ENCODE results near the gene RCCD1. TPM values are rescaled to one million over a fixed set of nuclear protein-coding genes. Genes with fewer than 3 reads are reported as not detected.

RCCD1 gene
- total and polyA plus RNA-seq, 2 donors: 5.0 to 11.0 TPM

DNA sequence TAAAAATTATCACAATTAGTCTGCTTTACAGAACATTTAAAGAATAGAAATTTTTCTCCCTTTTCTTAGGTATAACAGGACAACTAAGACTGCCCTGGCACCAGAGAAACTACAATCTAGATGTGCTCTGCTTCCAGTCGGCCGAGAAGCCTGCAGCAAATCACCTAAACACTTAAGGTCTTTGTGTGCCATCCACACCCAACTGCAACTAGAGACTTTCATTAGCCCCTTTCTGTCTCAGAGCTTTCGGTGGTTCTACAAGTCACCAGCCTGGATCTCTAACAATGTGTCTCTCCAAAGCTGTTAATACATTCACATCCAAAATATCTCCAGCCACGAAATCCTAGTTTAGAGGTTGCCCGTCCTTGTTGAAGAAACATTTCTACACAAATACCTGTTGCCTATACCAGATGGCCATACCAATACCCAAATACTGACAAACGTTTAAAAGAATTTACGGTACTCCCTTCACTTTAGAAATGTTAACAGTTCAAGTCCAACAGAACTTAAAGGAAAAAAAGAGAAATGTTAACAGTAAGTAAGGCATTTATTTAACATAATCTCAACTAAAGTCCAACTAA, 33.0 kb downstream of the RCCD1 start:
- peaks cover 17 to 28% of the 10 kb centered on the region in 2 donors for H3K36me3 ChIP-seq (ENCODE audit: control insufficient read depth in 2 of 2, insufficient read depth in 2 of 2, low read length in 1 of 2)
- no peaks in the 10 kb centered on the region for H3K27me3 ChIP-seq (ENCODE audit: control insufficient read depth in 2 of 2, insufficient read depth in 1 of 2, low read length in 1 of 2)
- H3K4me1 ChIP-seq (ENCODE audit: control insufficient read depth in 2 of 2, insufficient read depth in 2 of 2, low read length in 2 of 2): peaks cover 2 to 21% of the 10 kb centered on the region in 2 donors
- H3K27ac ChIP-seq (ENCODE audit: low read depth in 1 of 2, low read length in 1 of 2): no peak overlapping the region
- no peak for DNase-seq (ENCODE audit: low read depth in 6 of 9, low spot score in 9 of 9)
- H3K4me3 ChIP-seq (ENCODE audit: low read length in 2 of 2): no peak overlapping the region
- WGBS: 94% methylated on average over 7 of the region's 7 CpGs
- H3K9me3 ChIP-seq (ENCODE audit: control insufficient read depth in 2 of 2, insufficient read depth in 1 of 2, low read length in 1 of 2): no peaks in the 10 kb centered on the region

GRCh38 chr15:90988296-90988695, 33.6 kb downstream of the RCCD1 start:
- Histone ChIP-seq H3K4me3 (ENCODE audit: low read length in 2 of 2) (no peak overlapping the region), H3K4me1 (ENCODE audit: control insufficient read depth in 2 of 2, insufficient read depth in 2 of 2, low read length in 2 of 2) (peaks cover 2 to 21% of the 10 kb centered on the region in 2 donors), H3K27me3 (ENCODE audit: control insufficient read depth in 2 of 2, insufficient read depth in 1 of 2, low read length in 1 of 2) (no peaks in the 10 kb centered on the region), H3K27ac (ENCODE audit: low read depth in 1 of 2, low read length in 1 of 2) (peak overlapping the region in 1 of 2 donors; percentile 12), H3K9me3 (ENCODE audit: control insufficient read depth in 2 of 2, insufficient read depth in 1 of 2, low read length in 1 of 2) (no peaks in the 10 kb centered on the region), H3K36me3 (ENCODE audit: control insufficient read depth in 2 of 2, insufficient read depth in 2 of 2, low read length in 1 of 2) (peaks cover 10 to 22% of the 10 kb centered on the region in 2 donors)
- 73% methylated on average over 6 of the region's 6 CpGs for WGBS
- no peak for DNase-seq (ENCODE audit: low read depth in 6 of 9, low spot score in 9 of 9)

GRCh38 chr15:90989040-90989768, 34.5 kb downstream of the RCCD1 start:
- Histone ChIP-seq H3K27ac (ENCODE audit: low read depth in 1 of 2, low read length in 1 of 2) (no peak overlapping the region), H3K9me3 (ENCODE audit: control insufficient read depth in 2 of 2, insufficient read depth in 1 of 2, low read length in 1 of 2) (no peaks in the 10 kb centered on the region), H3K36me3 (ENCODE audit: control insufficient read depth in 2 of 2, insufficient read depth in 2 of 2, low read length in 1 of 2) (peaks cover 5 to 14% of the 10 kb centered on the region in 2 donors), H3K4me3 (ENCODE audit: low read length in 2 of 2) (no peak overlapping the region), H3K4me1 (ENCODE audit: control insufficient read depth in 2 of 2, insufficient read depth in 2 of 2, low read length in 2 of 2) (peaks cover 6 to 25% of the 10 kb centered on the region in 2 donors), H3K27me3 (ENCODE audit: control insufficient read depth in 2 of 2, insufficient read depth in 1 of 2, low read length in 1 of 2) (no peaks in the 10 kb centered on the region)
- peak in 1 of 9 donors; percentile 15 for DNase-seq (ENCODE audit: low read depth in 6 of 9, low spot score in 9 of 9)
- whole genome bisulfite sequencing: 91% methylated on average over 7 of the region's 7 CpGs

- 99% methylated on average over 4 of the region's 4 CpGs for WGBS
Observed at GRCh38 chr15:90990446-90990845, 35.8 kb downstream of the RCCD1 start.

DNA sequence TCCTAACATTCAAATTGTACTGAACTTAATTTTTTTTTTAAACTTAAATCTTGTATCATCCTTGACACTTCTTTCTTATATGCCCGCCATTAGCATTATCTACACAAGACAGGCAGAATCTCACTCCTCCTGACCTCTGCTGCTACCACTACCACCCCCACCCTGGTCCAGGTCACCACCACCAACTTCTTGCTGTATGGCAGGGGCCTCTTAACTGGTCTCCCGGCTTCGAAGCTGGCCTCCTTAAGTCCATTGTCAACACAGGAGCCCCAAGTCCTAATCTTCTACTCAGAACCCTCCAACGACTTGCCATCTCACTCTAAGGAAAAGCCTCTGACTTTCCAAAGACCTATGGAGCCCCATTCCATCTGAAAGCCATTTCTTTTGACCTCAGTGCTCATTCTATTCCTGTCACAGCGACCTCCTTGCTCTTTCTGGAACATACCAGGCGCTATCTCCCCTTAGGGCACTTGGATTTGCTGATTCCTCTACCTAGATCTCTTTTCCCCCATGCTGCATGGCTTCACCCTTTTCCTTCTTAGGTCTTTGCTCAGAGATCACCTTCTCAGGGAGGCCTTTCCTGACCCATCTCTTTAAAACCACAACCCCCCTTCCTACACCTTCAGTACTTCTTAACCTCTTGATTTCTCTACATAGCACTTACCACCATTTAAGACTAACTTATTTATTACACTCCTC, 37.1 kb downstream of the RCCD1 start:
- Histone ChIP-seq H3K27ac (ENCODE audit: low read depth in 1 of 2, low read length in 1 of 2) (no peak overlapping the region), H3K27me3 (ENCODE audit: control insufficient read depth in 2 of 2, insufficient read depth in 1 of 2, low read length in 1 of 2) (no peaks in the 10 kb centered on the region), H3K4me1 (ENCODE audit: control insufficient read depth in 2 of 2, insufficient read depth in 2 of 2, low read length in 2 of 2) (peaks cover 9 to 25% of the 10 kb centered on the region in 2 donors), H3K4me3 (ENCODE audit: low read length in 2 of 2) (no peak overlapping the region), H3K9me3 (ENCODE audit: control insufficient read depth in 2 of 2, insufficient read depth in 1 of 2, low read length in 1 of 2) (no peaks in the 10 kb centered on the region), H3K36me3 (ENCODE audit: control insufficient read depth in 2 of 2, insufficient read depth in 2 of 2, low read length in 1 of 2) (peaks cover 0 to 4% of the 10 kb centered on the region in 2 donors)
- DNase-seq (ENCODE audit: low read depth in 6 of 9, low spot score in 9 of 9): peak in 2 of 9 donors; percentile 7 to 30
- WGBS: 98% methylated on average over 6 of the region's 6 CpGs

More at GRCh38 chr15:90990446-90990845, 35.8 kb downstream of the RCCD1 start:
- H3K9me3 ChIP-seq (ENCODE audit: control insufficient read depth in 2 of 2, insufficient read depth in 1 of 2, low read length in 1 of 2): no peaks in the 10 kb centered on the region
- H3K4me1 ChIP-seq (ENCODE audit: control insufficient read depth in 2 of 2, insufficient read depth in 2 of 2, low read length in 2 of 2): peaks cover 9 to 25% of the 10 kb centered on the region in 2 donors
- H3K36me3 ChIP-seq (ENCODE audit: control insufficient read depth in 2 of 2, insufficient read depth in 2 of 2, low read length in 1 of 2): peaks cover 0 to 9% of the 10 kb centered on the region in 2 donors
- no peaks in the 10 kb centered on the region for H3K27me3 ChIP-seq (ENCODE audit: control insufficient read depth in 2 of 2, insufficient read depth in 1 of 2, low read length in 1 of 2)
- H3K27ac ChIP-seq (ENCODE audit: low read depth in 1 of 2, low read length in 1 of 2): no peak overlapping the region
- no peak for DNase-seq (ENCODE audit: low read depth in 6 of 9, low spot score in 9 of 9)
- no peak overlapping the region for H3K4me3 ChIP-seq (ENCODE audit: low read length in 2 of 2)

DNA sequence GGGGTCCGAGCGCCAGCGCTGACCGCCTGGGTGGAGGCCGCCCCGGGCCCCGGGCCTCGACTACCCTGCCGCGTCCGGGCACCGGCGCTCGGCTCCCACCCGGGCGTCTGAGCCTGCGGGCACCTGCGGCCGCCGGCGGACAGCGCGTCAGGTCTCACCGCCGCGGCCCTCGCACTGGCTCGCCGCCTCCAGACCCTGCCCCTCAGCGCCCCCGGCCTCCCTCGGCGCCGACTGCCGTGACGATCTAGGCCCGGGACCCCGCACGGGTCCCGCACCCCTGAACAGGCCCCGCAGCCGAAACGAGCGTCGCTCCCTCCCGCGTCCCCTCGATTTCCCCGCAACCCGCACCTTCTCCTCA, 39.4 kb downstream of the RCCD1 start:
- DNase-seq (ENCODE audit: low read depth in 6 of 9, low spot score in 9 of 9): no peak
- H3K4me3 ChIP-seq (ENCODE audit: low read length in 2 of 2): peak overlapping the region; percentile 84 to 94
- no peaks in the 10 kb centered on the region for H3K27me3 ChIP-seq (ENCODE audit: control insufficient read depth in 2 of 2, insufficient read depth in 1 of 2, low read length in 1 of 2)
- peak overlapping the region; percentile 64 to 89 for H3K27ac ChIP-seq (ENCODE audit: low read depth in 1 of 2, low read length in 1 of 2)
- H3K36me3 ChIP-seq (ENCODE audit: control insufficient read depth in 2 of 2, insufficient read depth in 2 of 2, low read length in 1 of 2): peaks cover 13 to 19% of the 10 kb centered on the region in 2 donors
- under 1% methylated on average over 50 of the region's 50 CpGs for whole genome bisulfite sequencing
- H3K4me1 ChIP-seq (ENCODE audit: control insufficient read depth in 2 of 2, insufficient read depth in 2 of 2, low read length in 2 of 2): peaks cover 9 to 14% of the 10 kb centered on the region in 2 donors
- no peaks in the 10 kb centered on the region for H3K9me3 ChIP-seq (ENCODE audit: control insufficient read depth in 2 of 2, insufficient read depth in 1 of 2, low read length in 1 of 2)

- H3K9me3 ChIP-seq (ENCODE audit: control insufficient read depth in 2 of 2, insufficient read depth in 1 of 2, low read length in 1 of 2): no peaks in the 10 kb centered on the region
- peaks cover 9 to 10% of the 10 kb centered on the region in 2 donors for H3K4me1 ChIP-seq (ENCODE audit: control insufficient read depth in 2 of 2, insufficient read depth in 2 of 2, low read length in 2 of 2)
- peak within 1 kb of the TSS; percentile 84 to 94 for H3K4me3 ChIP-seq (ENCODE audit: low read length in 2 of 2)
- no peaks in the 10 kb centered on the region for H3K27me3 ChIP-seq (ENCODE audit: control insufficient read depth in 2 of 2, insufficient read depth in 1 of 2, low read length in 1 of 2)
- peaks cover 19 to 24% of the 10 kb centered on the region in 2 donors for H3K36me3 ChIP-seq (ENCODE audit: control insufficient read depth in 2 of 2, insufficient read depth in 2 of 2, low read length in 1 of 2)
- peak within 1 kb of the TSS; percentile 89 to 91 for H3K27ac ChIP-seq (ENCODE audit: low read depth in 1 of 2, low read length in 1 of 2)
- WGBS: under 1% methylated on average over 75 of the region's 75 CpGs
- DNase-seq (ENCODE audit: low read depth in 6 of 9, low spot score in 9 of 9): peak; percentile 82 to 97 (median 94)
Observed at GRCh38 chr15:90994417-90995311, 40.0 kb downstream of the RCCD1 start, which contains the start of gene PRC1. Gene PRC1, minus strand, starts transcription at chr15:90994535. Its CDS starts 118 bp downstream, at chr15:90994417.

GRCh38 chr15:90998737-90999136, 44.1 kb downstream of the RCCD1 start:
- Histone ChIP-seq H3K27me3 (ENCODE audit: control insufficient read depth in 2 of 2, insufficient read depth in 1 of 2, low read length in 1 of 2) (no peaks in the 10 kb centered on the region), H3K9me3 (ENCODE audit: control insufficient read depth in 2 of 2, insufficient read depth in 1 of 2, low read length in 1 of 2) (no peaks in the 10 kb centered on the region), H3K36me3 (ENCODE audit: control insufficient read depth in 2 of 2, insufficient read depth in 2 of 2, low read length in 1 of 2) (peaks cover 45 to 46% of the 10 kb centered on the region in 2 donors), H3K4me1 (ENCODE audit: control insufficient read depth in 2 of 2, insufficient read depth in 2 of 2, low read length in 2 of 2) (peaks cover 0 to 3% of the 10 kb centered on the region in 2 donors), H3K4me3 (ENCODE audit: low read length in 2 of 2) (no peak overlapping the region), H3K27ac (ENCODE audit: low read depth in 1 of 2, low read length in 1 of 2) (no peak overlapping the region)
- 92% methylated on average over 8 of the region's 8 CpGs for WGBS
- no peak for DNase-seq (ENCODE audit: low read depth in 6 of 9, low spot score in 9 of 9)

Measured in thymus (tissue), 11 donors.